Omental fat pad (tissue), 4 donors: ENCODE data around the gene PYM1. TPM values are rescaled to one million over a fixed set of nuclear protein-coding genes. Genes with fewer than 3 reads are reported as not detected.

ENCODE experiments used
- ATAC-seq: fragments of 150-250 bp; one replicate; pipeline ENCODE4 v1.9.1; 2016; ENCODE audit warnings: mild to moderate bottlenecking, moderate library complexity; ENCODE audit not compliant: low FRiP score
- DNase-seq: peaks from one replicate; pipeline ENCODE4 v3.0.0-alpha.2; 2019; ENCODE audit warnings: low spot score
- CTCF ChIP-seq, 3 donors: fragments of 450-650 bp; IDR thresholded peaks; one replicate each; pipeline ENCODE4 v1.5.1; 2016 to 2017; ENCODE audit warnings: antibody characterized with exemption in 3 of 3, mild to moderate bottlenecking in 3 of 3, moderate library complexity in 2 of 3
- total RNA-seq, 4 donors: library from RNA; depleted of rRNA; stranded (reverse); fragments of >200 nt; gene quantifications; one replicate each; pipeline ENCODE4 v1.1.0, GENCODE V29; 2016

The PYM1 gene
- total RNA-seq, 4 donors from 2014 or later: 28.2 to 37.6 (median 29.8) TPM

GRCh38 chr12:55862286-55862685 is 65.4 kb downstream of the PYM1 start:
- ATAC-seq: no peak
- TF ChIP-seq CTCF (IDR thresholded peaks at IDR 0.05): no peak

GRCh38 chr12:55861871-55862270 is 65.8 kb downstream of the PYM1 start:
- no peak for DNase-seq
- no peak for ATAC-seq
- no peak for TF ChIP-seq CTCF (IDR thresholded peaks at IDR 0.05)

More at GRCh38 chr12:55862286-55862685, 65.4 kb downstream of the PYM1 start:
- DNase-seq: no peak

- no peak for TF ChIP-seq CTCF (IDR thresholded peaks at IDR 0.05)
- ATAC-seq (no peak), DNase-seq (no peak)
Measured at GRCh38 chr12:55861396-55861795, 66.3 kb downstream of the PYM1 start.

- ATAC-seq (no peak), DNase-seq (no peak)
- no peak for TF ChIP-seq CTCF (IDR thresholded peaks at IDR 0.05)
Measured at GRCh38 chr12:55852740-55853139, 75.0 kb downstream of the PYM1 start.

Other genes starting within 250 kb of the PYM1 start
- gene ITGA7, start 220.0 kb downstream of the PYM1 start, total RNA-seq: 100 to 1,000 TPM; 101 to 207 (median 156) TPM
- 100 to 1,000 TPM; 168 to 247 (median 213) TPM for gene BLOC1S1, start 211.8 kb downstream of the PYM1 start, total RNA-seq
- gene RDH5, start 207.5 kb downstream of the PYM1 start, total RNA-seq: 100 to 1,000 TPM in 2 of 4 donors, 10 to 100 TPM in 2; 77.4 to 119 (median 100) TPM
- gene CD63, start 198.9 kb downstream of the PYM1 start, total RNA-seq: 1,000 to 10,000 TPM in 2 of 4 donors, 100 to 1,000 TPM in 2; 736 to 1,401 (median 892) TPM
- gene GDF11, start 184.8 kb downstream of the PYM1 start, total RNA-seq: 1 to 10 TPM; 1.9 to 5.4 (median 2.5) TPM
- 10 to 100 TPM; 43.8 to 62.7 (median 52.5) TPM for gene SARNP, start 110.2 kb downstream of the PYM1 start, total RNA-seq
- gene ORMDL2, start 109.9 kb downstream of the PYM1 start, total RNA-seq: 10 to 100 TPM; 24.6 to 34.2 (median 28.6) TPM
- 10 to 100 TPM; 37.2 to 46.7 (median 42.3) TPM for gene DNAJC14, start 98.3 kb downstream of the PYM1 start, total RNA-seq
- 100 to 1,000 TPM in 3 of 4 donors, 10 to 100 TPM in 1; 35.0 to 616 (median 308) TPM for gene MMP19, start 85.0 kb downstream of the PYM1 start, total RNA-seq
- 10 to 100 TPM; 26.0 to 57.0 (median 37.9) TPM for gene DGKA, start 3.3 kb upstream of the PYM1 start, total RNA-seq
- gene PMEL, start 38.1 kb upstream of the PYM1 start, total RNA-seq: 1 to 10 TPM in 2 of 4 donors, under 1 TPM in 2; 0.65 to 5.2 (median 1.2) TPM
- 10 to 100 TPM in 3 of 4 donors, 1 to 10 TPM in 1; 9.7 to 23.7 (median 17.5) TPM for gene CDK2, start 38.9 kb upstream of the PYM1 start, total RNA-seq
- 10 to 100 TPM; 46.2 to 71.5 (median 64.8) TPM for gene RAB5B, start 46.2 kb upstream of the PYM1 start, total RNA-seq
- gene SUOX, start 69.4 kb upstream of the PYM1 start, total RNA-seq: 10 to 100 TPM; 14.5 to 43.0 (median 22.9) TPM
- 10 to 100 TPM in 1 of 4 donors, 1 to 10 TPM in 3; 4.4 to 10.3 (median 6.6) TPM for gene IKZF4, start 93.1 kb upstream of the PYM1 start, total RNA-seq
- gene RPS26, start 114.0 kb upstream of the PYM1 start, total RNA-seq: 1,000 to 10,000 TPM in 2 of 4 donors, 100 to 1,000 TPM in 2; 482 to 1,592 (median 1,024) TPM
- gene ERBB3, start 152.3 kb upstream of the PYM1 start, total RNA-seq: 1 to 10 TPM; 2.9 to 8.3 (median 7.6) TPM
- gene PA2G4, start 176.7 kb upstream of the PYM1 start, total RNA-seq: 100 to 1,000 TPM in 3 of 4 donors, 10 to 100 TPM in 1; 90.2 to 232 (median 119) TPM
- gene RPL41, start 188.7 kb upstream of the PYM1 start, total RNA-seq: 1,000 to 10,000 TPM; 2,553 to 3,094 (median 2,929) TPM
- 1 to 10 TPM; 3.5 to 5.5 (median 4.9) TPM for gene ZC3H10, start 190.4 kb upstream of the PYM1 start, total RNA-seq
- 100 to 1,000 TPM; 129 to 447 (median 345) TPM for gene ESYT1, start 200.4 kb upstream of the PYM1 start, total RNA-seq
- 10 to 100 TPM; 25.8 to 42.4 (median 31.8) TPM for gene MYL6B, start 224.7 kb upstream of the PYM1 start, total RNA-seq
- gene MYL6, start 230.5 kb upstream of the PYM1 start, total RNA-seq: 1,000 to 10,000 TPM; 2,379 to 4,265 (median 3,293) TPM